Stimulated activated CD4-positive, alpha-beta T cell treated with anti-CD3 and anti-CD28 coated beads, Interleukin-15, amount 100 ng/mL, for 48 hours (primary cell): ENCODE results near the gene NPR2.
A peak's percentile ranks its signal among the peaks of the same experiment; 100 is the strongest.

ENCODE experiments used
- DNase-seq, 2 donors: peaks; one replicate each; pipeline ENCODE4 v3.0.0-alpha.2; 2020; ENCODE audit warnings: low read depth in 2 of 2

NPR2 gene

GRCh38 chr9:35791297-35791921 lies at the start of gene NPR2:
TSS of gene NPR2 (plus strand) at chr9:35791591. CDS start at chr9:35792409, 818 bp downstream.
- DNase-seq: no peak

GRCh38 chr9:35741740-35742139 lies 49.7 kb upstream of the NPR2 start:
- DNase-seq: no peak

- DNase-seq: no peak
Measured at GRCh38 chr9:35743452-35743851, 47.9 kb upstream of the NPR2 start.

- no peak for DNase-seq
Measured at GRCh38 chr9:35743880-35744518, 47.4 kb upstream of the NPR2 start.

GRCh38 chr9:35745569-35745968 lies 45.8 kb upstream of the NPR2 start:
- no peak for DNase-seq

GRCh38 chr9:35746583-35746982 lies 44.8 kb upstream of the NPR2 start:
- DNase-seq: no peak

GRCh38 chr9:35748242-35748857 lies 43.0 kb upstream of the NPR2 start:
- DNase-seq: no peak

GRCh38 chr9:35748858-35749514 lies 42.4 kb upstream of the NPR2 start, which contains the start of the genes GBA2 and RGP1:
TSS of gene GBA2 (minus strand) at chr9:35749228. CDS start at chr9:35748704, 524 bp downstream.
TSS of gene RGP1 (plus strand) at chr9:35749287. CDS start at chr9:35749756, 469 bp downstream.
- peak in 1 of 2 donors; percentile 59 for DNase-seq

GRCh38 chr9:35749515-35750255 lies 41.7 kb upstream of the NPR2 start:
- DNase-seq: no peak

GRCh38 chr9:35750256-35750531 lies 41.2 kb upstream of the NPR2 start:
- DNase-seq: no peak

GRCh38 chr9:35753466-35753865 lies 37.9 kb upstream of the NPR2 start:
- DNase-seq: no peak

GRCh38 chr9:35754264-35754663 lies 37.1 kb upstream of the NPR2 start, which contains the start of gene MSMP:
TSS of gene MSMP (minus strand) at chr9:35754276. CDS start at chr9:35754129, 147 bp downstream.
- DNase-seq: no peak

GRCh38 chr9:35755071-35755470 lies 36.3 kb upstream of the NPR2 start:
- no peak for DNase-seq

- peak; percentile 69 to 84 for DNase-seq
Measured at GRCh38 chr9:35756275-35757225, 34.8 kb upstream of the NPR2 start.

- DNase-seq: no peak
Measured at GRCh38 chr9:35757226-35757891, 34.0 kb upstream of the NPR2 start.

- no peak for DNase-seq
Measured at GRCh38 chr9:35757892-35758275, 33.5 kb upstream of the NPR2 start.

- DNase-seq: no peak
Measured at GRCh38 chr9:35758475-35759050, 32.8 kb upstream of the NPR2 start.

GRCh38 chr9:35759795-35760194 lies 31.6 kb upstream of the NPR2 start:
- DNase-seq: no peak

- DNase-seq: no peak
Measured at GRCh38 chr9:35760651-35761050, 30.7 kb upstream of the NPR2 start.

GRCh38 chr9:35763181-35763580 lies 28.2 kb upstream of the NPR2 start:
- DNase-seq: no peak
